ELF-1 (cell line): ENCODE data around the gene LRRC10B.
"Not testable (repeated sequence)": the region's sequence is repeated elsewhere in the genome, so short reads cannot be mapped to it uniquely, and the experiment has no call there.

ENCODE experiments used
- DNase-seq: peaks from one replicate; pipeline ENCODE4 v3.0.0-alpha.2; 2016; ENCODE audit warnings: low read depth, low spot score

The LRRC10B gene

GRCh38 chr11:61507962-61508861 lies at the start of gene LRRC10B:
TSS of gene LRRC10B (plus strand) at chr11:61508749. CDS start at chr11:61508999, 250 bp downstream.
- DNase-seq = peak; percentile 94

DNA sequence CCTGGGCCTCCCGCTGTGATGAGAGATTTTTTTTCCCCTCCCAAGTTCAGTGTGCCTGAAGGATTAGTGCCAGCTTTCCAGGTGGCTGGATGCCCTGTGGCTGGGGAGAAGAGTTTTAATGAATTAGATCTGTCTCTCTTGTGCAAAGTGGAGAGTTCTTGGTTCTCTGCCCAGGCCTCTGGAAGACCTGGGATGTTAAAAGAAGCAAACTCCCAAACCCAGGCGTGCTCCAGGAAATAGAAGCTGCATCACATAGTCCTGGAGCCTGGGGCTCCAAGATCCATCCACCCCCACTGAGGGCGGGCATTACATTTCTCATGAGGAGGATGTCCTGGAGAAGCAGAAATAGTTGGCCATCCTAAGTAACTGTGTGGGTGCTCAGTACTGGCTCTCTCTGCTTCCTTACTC lies 48.1 kb upstream of the LRRC10B start:
- DNase-seq = no peak

DNA sequence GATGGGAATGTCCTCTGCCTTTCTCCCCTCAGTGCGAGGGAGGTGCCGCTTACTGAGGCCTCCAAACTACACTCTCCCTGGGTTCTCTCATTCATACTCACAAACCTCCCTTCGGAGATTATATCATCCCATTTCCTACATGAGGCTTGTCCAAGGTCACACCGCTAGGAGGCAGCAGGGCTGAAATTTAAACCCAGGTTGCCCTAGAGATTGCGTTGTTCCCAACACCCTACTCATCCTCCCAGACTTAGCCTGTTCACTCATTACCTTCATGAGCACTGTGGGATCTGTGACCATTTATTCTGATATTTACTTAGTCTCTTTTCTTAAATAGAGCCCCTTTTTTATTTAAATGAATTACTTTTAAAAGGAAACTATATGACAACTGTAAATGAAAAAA lies 47.6 kb upstream of the LRRC10B start:
- DNase-seq = no peak

- DNase-seq = not testable (repeated sequence)
These were observed 40.9 kb upstream of the LRRC10B start for GRCh38 chr11:61467602-61468001.

GRCh38 chr11:61468002-61468401 lies 40.5 kb upstream of the LRRC10B start:
- DNase-seq = no peak

GRCh38 chr11:61472282-61472681 lies 36.3 kb upstream of the LRRC10B start:
- DNase-seq = no peak

DNA sequence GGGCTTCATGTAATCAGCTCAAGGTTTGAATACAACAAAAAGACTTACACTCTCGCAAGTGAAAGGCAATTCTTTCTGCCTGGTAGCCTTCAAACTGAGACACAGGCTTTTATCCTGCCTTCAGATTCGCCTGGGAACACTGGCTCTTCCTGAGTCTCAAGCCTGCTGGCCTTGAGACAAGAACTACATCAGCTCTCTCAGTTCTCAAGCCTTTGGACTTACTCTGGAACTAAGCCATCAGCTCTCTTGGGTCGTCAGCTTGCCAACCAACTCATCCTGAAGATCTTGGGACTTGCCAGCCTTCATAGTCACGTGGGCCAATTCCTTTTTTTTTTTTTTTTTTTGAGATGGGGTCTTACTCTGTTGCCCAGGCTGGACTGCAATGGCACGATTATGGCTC lies 35.7 kb upstream of the LRRC10B start:
- DNase-seq = no peak

DNA sequence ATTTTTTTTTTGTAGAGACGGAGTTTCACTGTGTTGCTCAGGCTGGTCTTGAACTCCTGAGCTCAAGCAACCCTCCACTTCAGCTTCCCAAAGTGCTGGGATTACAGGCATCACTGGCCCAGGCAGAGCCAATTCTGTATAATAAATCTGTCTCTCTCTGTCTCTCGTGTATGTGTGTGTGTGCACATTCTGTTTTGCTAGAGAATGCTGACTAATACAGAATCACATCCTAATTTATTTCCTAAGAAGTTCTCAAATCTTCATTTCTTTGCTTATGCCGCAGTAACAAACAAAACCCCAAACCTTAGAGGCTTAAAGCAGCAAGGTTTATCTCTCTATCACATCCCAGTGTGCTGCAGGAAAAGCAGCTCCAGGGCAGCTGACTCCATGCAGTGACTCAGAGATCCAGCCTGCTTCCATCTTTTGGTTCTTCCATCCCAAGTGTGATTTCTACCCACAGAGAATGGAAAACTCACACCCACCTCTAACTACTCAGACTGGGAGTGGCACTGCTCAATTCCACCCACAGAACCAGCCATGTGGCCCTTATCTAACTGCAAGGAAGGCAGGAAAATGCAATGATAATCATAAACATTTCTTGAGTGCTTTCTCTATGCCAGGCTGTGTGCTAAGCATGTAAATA lies 35.1 kb upstream of the LRRC10B start:
- no peak for DNase-seq

GRCh38 chr11:61474013-61474643 lies 34.4 kb upstream of the LRRC10B start:
- DNase-seq = no peak

GRCh38 chr11:61475433-61475832 lies 33.1 kb upstream of the LRRC10B start:
- DNase-seq = no peak

DNA sequence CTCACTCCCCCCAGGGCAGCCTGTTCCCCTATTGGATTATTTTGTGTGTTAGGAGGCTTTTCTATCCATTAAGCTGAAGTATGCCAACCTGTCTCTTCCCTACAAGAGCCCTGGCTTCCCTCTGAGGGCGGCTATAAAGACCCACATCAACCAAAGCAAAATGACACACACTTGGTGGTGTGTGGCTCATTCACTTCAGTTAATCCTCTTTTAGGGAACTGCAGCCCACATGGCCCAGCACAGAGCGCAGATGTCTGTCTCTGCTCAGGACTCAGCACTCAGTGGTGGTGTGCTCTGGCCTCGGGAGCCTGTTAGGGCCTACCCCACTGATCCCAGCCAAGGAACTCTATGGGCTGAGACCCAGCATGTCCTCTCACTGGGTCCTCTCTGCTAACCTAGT lies 32.2 kb upstream of the LRRC10B start:
- DNase-seq = no peak

GRCh38 chr11:61477126-61477525 lies 31.4 kb upstream of the LRRC10B start:
- no peak for DNase-seq

- DNase-seq = peak; percentile 80
These were observed 30.8 kb upstream of the LRRC10B start for GRCh38 chr11:61477727-61478148.

DNA sequence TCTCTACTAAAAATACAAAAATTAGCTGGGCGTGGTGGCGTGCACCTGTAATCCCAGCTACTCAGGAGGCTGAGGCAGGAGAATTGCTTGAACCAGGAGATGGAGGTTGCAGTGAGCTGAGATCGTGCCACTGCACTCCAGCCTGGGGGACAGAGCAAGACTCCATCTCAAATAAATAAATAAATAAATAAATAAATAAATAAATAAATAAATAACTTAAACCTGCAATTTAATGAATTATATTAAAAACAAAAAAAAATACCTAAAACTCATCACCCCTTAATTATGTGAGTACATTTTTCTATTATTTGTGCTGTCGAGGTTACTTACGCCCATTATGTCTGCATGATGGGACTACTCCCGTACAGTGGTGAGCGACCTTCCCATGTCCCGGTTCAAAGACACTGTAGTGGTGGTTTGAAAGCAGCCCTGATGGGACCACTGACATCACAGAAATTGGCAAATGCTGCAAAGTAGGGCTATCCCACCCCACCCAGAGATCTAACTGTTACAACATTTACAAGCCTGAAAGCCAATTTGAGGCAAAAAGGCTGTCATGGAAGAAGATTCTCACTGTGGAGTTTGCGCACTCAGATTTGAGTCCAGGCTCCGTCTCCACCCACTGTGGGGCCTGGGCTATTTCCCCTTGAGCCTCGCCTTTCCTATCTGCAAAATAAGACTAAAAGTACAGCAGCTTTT lies 29.0 kb upstream of the LRRC10B start:
- DNase-seq = not testable (repeated sequence)

GRCh38 chr11:61480261-61480993 lies 28.1 kb upstream of the LRRC10B start:
- DNase-seq = no peak

DNA sequence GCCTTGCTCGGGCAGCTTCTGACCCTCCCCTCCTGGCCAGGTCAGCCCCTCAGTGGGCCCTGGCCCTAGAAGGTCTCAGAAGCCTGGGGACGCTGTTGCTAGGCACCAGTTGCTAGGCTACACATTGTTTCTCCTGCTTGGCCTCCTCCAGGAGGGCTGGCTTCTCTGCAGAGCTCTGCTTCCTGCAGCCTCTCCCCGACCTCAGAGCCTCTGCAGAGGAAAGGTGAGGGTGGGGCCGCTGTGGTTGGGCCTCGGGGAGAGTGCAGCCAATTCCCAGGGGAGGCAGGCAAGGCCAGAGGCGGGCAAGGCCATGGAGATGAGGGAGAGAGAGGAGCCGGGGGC lies 27.6 kb upstream of the LRRC10B start:
- peak; percentile 94 for DNase-seq

DNA sequence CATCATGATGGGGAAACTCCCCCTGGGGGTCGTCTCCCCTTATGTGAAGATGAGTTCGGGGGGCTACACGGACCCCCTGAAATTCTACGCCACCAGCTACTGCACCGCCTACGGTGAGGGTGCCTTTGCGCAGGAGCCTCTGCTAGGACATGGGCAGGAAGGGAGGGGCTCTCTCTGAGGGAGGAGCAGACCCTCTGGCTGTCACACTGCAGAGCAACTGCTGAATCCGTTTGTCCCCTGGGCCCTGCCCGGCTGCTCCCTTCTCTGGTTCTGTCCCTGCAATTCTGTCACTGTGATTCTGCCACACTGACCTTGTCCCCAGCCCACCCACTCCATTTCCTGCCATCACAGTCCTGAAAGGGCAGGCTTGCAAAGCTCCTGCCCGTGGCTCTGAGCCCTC lies 26.7 kb upstream of the LRRC10B start:
- DNase-seq = no peak

DNA sequence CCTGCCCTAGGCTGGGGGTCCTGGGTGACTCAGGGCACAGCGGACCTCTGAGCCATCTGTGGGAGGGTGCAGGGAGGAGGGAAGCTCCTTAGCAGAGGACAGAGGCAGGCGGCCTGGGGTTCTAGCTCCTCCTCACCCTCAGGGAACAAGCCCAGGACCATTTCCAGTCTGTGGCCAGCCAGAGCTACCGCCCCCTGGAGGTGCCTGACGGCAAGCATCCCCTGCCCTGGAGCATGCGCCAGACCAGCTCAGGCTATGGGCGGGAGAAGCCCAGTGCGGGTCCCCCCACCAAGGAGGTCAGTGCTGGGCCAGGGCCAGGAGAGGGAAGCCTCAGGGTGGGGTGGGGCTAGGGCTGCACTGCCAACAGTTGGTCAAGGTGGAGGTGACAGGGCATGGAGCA lies 26.0 kb upstream of the LRRC10B start:
- peak; percentile 82 for DNase-seq

DNA sequence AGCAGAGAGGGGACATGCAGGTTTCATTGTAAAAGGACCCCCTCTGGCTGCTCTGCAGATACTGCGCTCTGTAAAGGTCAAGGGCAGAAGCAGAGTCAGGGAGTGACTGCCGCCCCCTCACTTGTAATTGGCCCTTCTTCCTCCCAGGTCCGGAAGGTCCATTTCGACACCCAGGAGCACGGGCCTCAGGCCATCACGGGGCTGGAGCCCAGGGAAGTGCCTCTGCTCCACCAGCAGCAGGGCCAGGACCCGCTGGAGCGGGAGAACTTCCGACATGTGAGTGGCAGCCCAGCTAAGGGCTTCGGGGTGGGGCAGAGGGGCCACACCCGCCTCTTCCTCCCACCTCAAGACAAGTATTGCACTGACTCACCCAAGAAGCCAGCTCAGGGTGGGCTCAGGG lies 24.0 kb upstream of the LRRC10B start:
- no peak for DNase-seq

GRCh38 chr11:61485080-61485479 lies 23.5 kb upstream of the LRRC10B start:
- DNase-seq = no peak

- no peak for DNase-seq
These were observed 22.4 kb upstream of the LRRC10B start for GRCh38 chr11:61486011-61486620.
